ENCODE results near the gene SPON1.
"Not testable (repeated sequence)": the region's sequence is repeated elsewhere in the genome, so short reads cannot be mapped to it uniquely, and the experiment has no call there.

Gene SPON1

DNA sequence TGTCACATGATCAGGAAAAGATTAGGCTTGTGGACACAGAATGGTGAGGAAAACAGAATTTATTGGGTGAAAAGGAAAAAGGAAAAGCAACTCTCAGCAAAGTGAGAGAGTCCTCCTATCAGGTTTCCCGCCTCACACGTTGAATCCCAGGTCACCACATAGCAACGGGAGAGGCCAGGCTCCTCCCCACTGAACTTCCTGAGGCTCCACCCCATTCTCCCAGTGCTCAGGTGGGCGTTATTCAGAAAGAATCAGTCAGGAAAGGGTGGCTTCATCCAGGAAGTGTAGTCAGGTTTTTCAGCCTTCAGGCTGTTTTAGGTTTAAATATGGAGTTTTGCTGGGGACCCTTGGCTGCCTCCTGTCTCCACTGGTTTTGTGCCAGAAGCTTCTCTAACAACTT is 66.9 kb downstream of the SPON1 start:
- no CpG with 5 or more reads among the region's 4 CpGs for WGBS, 2 donors (ENCODE audit: extremely low coverage in 2 of 2, insufficient read length in 2 of 2, insufficient replicate concordance in 1 of 2)
- Histone ChIP-seq H2BK15ac (ENCODE audit: low read length) (no peak overlapping the region), H3K36me3 (replicated peaks in 1 of 2; ENCODE audit: control insufficient read depth in 2 of 2, insufficient read depth in 2 of 2, low read length in 2 of 2) (no peaks in the 10 kb centered on the region), H2BK5ac (ENCODE audit: low read length) (no peak overlapping the region), H2AFZ (ENCODE audit: low read length) (no peak overlapping the region), H3K18ac (ENCODE audit: low read length) (no peak overlapping the region), H3K4me3 (ENCODE audit: low read length in 2 of 2) (no peak overlapping the region), H3K79me1 (ENCODE audit: low read depth, low read length) (no peaks in the 10 kb centered on the region), H3K23ac (ENCODE audit: low read depth, low read length, poor library complexity) (no peak overlapping the region), H3K27me3 (ENCODE audit: control insufficient read depth in 3 of 3, insufficient read depth in 3 of 3, low read depth in 1 of 3, low read length in 3 of 3) (no peaks in the 10 kb centered on the region), H3K9me3 (replicated peaks in 1 of 2; ENCODE audit: control insufficient read depth in 2 of 2, insufficient read depth in 1 of 2, low read depth in 1 of 2, low read length in 2 of 2) (no peaks in the 10 kb centered on the region), H3K4ac (ENCODE audit: low read length) (no peak overlapping the region), H3K9ac (ENCODE audit: low read depth, low read length, poor library complexity) (no peak overlapping the region), H3K27ac (replicated peaks; ENCODE audit: low read length) (no peak overlapping the region), H2BK120ac (ENCODE audit: low read depth, low read length) (no peak overlapping the region), H2BK12ac (ENCODE audit: low read length) (no peak overlapping the region), H4K91ac (ENCODE audit: low read depth, low read length, poor library complexity) (no peak overlapping the region), H3K4me2 (ENCODE audit: insufficient read depth, low read length, poor library complexity, severe bottlenecking) (no peak overlapping the region), H2AK5ac (ENCODE audit: low read depth, low read length) (no peak overlapping the region), H4K8ac (ENCODE audit: low read depth, low read length) (no peak overlapping the region), H3K4me1 (ENCODE audit: control insufficient read depth in 2 of 2, insufficient read depth in 1 of 2, low read depth in 1 of 2, low read length in 2 of 2) (peaks cover 0 to 8% of the 10 kb centered on the region in 2 donors), H3K14ac (ENCODE audit: low read length) (no peak overlapping the region)
- no peak for DNase-seq (ENCODE audit: low spot score)

DNA sequence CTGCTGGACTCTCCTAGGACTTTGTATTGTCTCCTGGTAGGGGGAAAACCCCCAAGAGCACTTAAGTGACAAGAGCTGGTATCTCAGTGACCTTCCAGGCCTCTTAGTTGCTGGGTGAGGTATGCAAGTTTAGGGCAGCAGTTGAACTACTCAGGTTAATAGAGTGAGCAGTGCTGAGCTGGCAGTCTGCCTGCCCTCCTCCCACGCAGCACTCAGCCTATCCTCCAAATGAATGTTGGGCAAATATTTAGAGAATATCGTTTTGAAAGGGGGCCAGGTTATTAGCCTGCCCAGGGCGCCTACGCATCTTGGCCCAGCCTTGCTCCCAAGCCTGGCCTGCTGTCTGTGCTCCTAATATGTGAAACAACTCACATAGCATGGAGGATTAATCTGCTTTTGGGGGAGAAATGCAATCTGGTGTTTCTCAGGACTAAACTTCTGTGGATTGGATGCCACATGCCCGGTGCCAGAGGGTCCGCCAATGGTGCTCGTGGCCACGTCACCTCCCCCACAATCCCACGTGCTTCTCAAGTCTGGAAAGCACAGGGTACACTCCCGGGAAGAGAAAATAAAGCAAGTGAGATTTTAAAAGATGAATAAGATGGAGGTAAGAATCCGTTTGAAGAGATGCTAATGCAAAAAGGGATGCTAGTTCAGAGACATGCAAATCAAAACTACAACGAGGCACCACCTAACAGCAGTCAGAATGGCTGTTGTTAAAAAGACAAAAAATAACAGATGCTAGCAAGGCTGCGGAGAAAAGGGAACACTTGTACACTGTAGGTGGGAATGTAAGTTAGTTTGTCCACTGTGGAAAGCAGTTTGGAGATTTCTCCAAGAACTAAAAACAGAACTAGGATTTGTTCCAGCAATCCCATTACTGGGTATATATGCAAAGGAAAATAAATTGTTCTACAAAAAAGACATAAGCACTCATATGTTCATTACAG is 67.7 kb downstream of the SPON1 start:
- no peaks in the 10 kb centered on the region for H3K79me1 ChIP-seq (ENCODE audit: low read depth, low read length)
- no peak overlapping the region for H2BK5ac ChIP-seq (ENCODE audit: low read length)
- no peak overlapping the region for H3K14ac ChIP-seq (ENCODE audit: low read length)
- H2BK12ac ChIP-seq (ENCODE audit: low read length), result no peak overlapping the region
- peaks cover 0 to 8% of the 10 kb centered on the region in 2 donors for H3K4me1 ChIP-seq (ENCODE audit: control insufficient read depth in 2 of 2, insufficient read depth in 1 of 2, low read depth in 1 of 2, low read length in 2 of 2)
- H3K4me2 ChIP-seq (ENCODE audit: insufficient read depth, low read length, poor library complexity, severe bottlenecking), result no peak overlapping the region
- no peak overlapping the region for H3K9ac ChIP-seq (ENCODE audit: low read depth, low read length, poor library complexity)
- no peaks in the 10 kb centered on the region for H3K36me3 ChIP-seq (replicated peaks in 1 of 2; ENCODE audit: control insufficient read depth in 2 of 2, insufficient read depth in 2 of 2, low read length in 2 of 2)
- no peak overlapping the region for H3K23ac ChIP-seq (ENCODE audit: low read depth, low read length, poor library complexity)
- no peaks in the 10 kb centered on the region for H3K9me3 ChIP-seq (replicated peaks in 1 of 2; ENCODE audit: control insufficient read depth in 2 of 2, insufficient read depth in 1 of 2, low read depth in 1 of 2, low read length in 2 of 2)
- no peak overlapping the region for H3K4ac ChIP-seq (ENCODE audit: low read length)
- no peaks in the 10 kb centered on the region for H3K27me3 ChIP-seq (ENCODE audit: control insufficient read depth in 3 of 3, insufficient read depth in 3 of 3, low read depth in 1 of 3, low read length in 3 of 3)
- DNase-seq (ENCODE audit: low spot score), result no peak
- H2BK15ac ChIP-seq (ENCODE audit: low read length), result no peak overlapping the region
- WGBS, 2 donors (ENCODE audit: extremely low coverage in 2 of 2, insufficient read length in 2 of 2, insufficient replicate concordance in 1 of 2), result no CpG with 5 or more reads among the region's 13 CpGs
- no peak overlapping the region for H3K4me3 ChIP-seq (ENCODE audit: low read length in 2 of 2)
- no peak overlapping the region for H4K91ac ChIP-seq (ENCODE audit: low read depth, low read length, poor library complexity)
- H2AFZ ChIP-seq (ENCODE audit: low read length), result no peak overlapping the region
- no peak overlapping the region for H2AK5ac ChIP-seq (ENCODE audit: low read depth, low read length)
- H4K8ac ChIP-seq (ENCODE audit: low read depth, low read length), result no peak overlapping the region
- H2BK120ac ChIP-seq (ENCODE audit: low read depth, low read length), result no peak overlapping the region
- no peak overlapping the region for H3K18ac ChIP-seq (ENCODE audit: low read length)
- no peak overlapping the region for H3K27ac ChIP-seq (replicated peaks; ENCODE audit: low read length)

- not testable (repeated sequence) for H3K4me1 ChIP-seq (ENCODE audit: control insufficient read depth in 2 of 2, insufficient read depth in 1 of 2, low read depth in 1 of 2, low read length in 2 of 2); H3K9me3 ChIP-seq (replicated peaks in 1 of 2; ENCODE audit: control insufficient read depth in 2 of 2, insufficient read depth in 1 of 2, low read depth in 1 of 2, low read length in 2 of 2); H4K8ac ChIP-seq (ENCODE audit: low read depth, low read length); DNase-seq (ENCODE audit: low spot score); H2BK15ac ChIP-seq (ENCODE audit: low read length); H3K9ac ChIP-seq (ENCODE audit: low read depth, low read length, poor library complexity); H3K18ac ChIP-seq (ENCODE audit: low read length); H3K4me3 ChIP-seq (ENCODE audit: low read length in 2 of 2); H2BK120ac ChIP-seq (ENCODE audit: low read depth, low read length); H2BK12ac ChIP-seq (ENCODE audit: low read length); H3K36me3 ChIP-seq (replicated peaks in 1 of 2; ENCODE audit: control insufficient read depth in 2 of 2, insufficient read depth in 2 of 2, low read length in 2 of 2); H4K91ac ChIP-seq (ENCODE audit: low read depth, low read length, poor library complexity); H3K27me3 ChIP-seq (ENCODE audit: control insufficient read depth in 3 of 3, insufficient read depth in 3 of 3, low read depth in 1 of 3, low read length in 3 of 3); H3K23ac ChIP-seq (ENCODE audit: low read depth, low read length, poor library complexity); H3K4me2 ChIP-seq (ENCODE audit: insufficient read depth, low read length, poor library complexity, severe bottlenecking); H3K4ac ChIP-seq (ENCODE audit: low read length); H2BK5ac ChIP-seq (ENCODE audit: low read length); H2AFZ ChIP-seq (ENCODE audit: low read length); H3K79me1 ChIP-seq (ENCODE audit: low read depth, low read length); H2AK5ac ChIP-seq (ENCODE audit: low read depth, low read length); H3K27ac ChIP-seq (replicated peaks; ENCODE audit: low read length); H3K14ac ChIP-seq (ENCODE audit: low read length)
- WGBS, 2 donors (ENCODE audit: extremely low coverage in 2 of 2, insufficient read length in 2 of 2, insufficient replicate concordance in 1 of 2), result no CpG with 5 or more reads among the region's 2 CpGs
Measured at GRCh38 chr11:14035526-14035925, 73.0 kb downstream of the SPON1 start.

DNA sequence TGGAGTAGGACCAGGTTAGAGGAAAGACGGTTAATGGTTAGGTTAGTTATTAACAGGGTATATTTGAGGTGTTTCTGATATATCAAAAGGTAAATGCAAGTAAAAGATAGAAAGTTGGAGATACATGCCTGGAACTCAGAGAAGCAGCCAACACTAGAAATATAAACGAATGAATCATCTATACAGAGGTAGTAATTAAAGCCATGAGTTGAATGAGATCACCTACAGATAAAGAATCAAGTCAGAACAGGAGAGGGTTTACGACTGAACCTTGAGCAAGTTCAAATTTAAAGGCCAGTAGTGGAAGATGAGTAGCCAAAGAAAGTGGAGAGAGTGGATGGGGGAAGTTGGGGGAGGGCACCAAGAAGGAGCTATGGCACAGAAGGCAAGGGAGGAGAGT is 73.9 kb downstream of the SPON1 start:
- no peak overlapping the region for H2BK15ac ChIP-seq (ENCODE audit: low read length)
- H3K4me1 ChIP-seq (ENCODE audit: control insufficient read depth in 2 of 2, insufficient read depth in 1 of 2, low read depth in 1 of 2, low read length in 2 of 2), result no peaks in the 10 kb centered on the region
- no peak overlapping the region for H2AFZ ChIP-seq (ENCODE audit: low read length)
- no peak overlapping the region for H3K18ac ChIP-seq (ENCODE audit: low read length)
- H2BK120ac ChIP-seq (ENCODE audit: low read depth, low read length), result no peak overlapping the region
- H3K23ac ChIP-seq (ENCODE audit: low read depth, low read length, poor library complexity), result no peak overlapping the region
- no peak overlapping the region for H2AK5ac ChIP-seq (ENCODE audit: low read depth, low read length)
- H3K4ac ChIP-seq (ENCODE audit: low read length), result no peak overlapping the region
- H4K91ac ChIP-seq (ENCODE audit: low read depth, low read length, poor library complexity), result no peak overlapping the region
- H3K27ac ChIP-seq (replicated peaks; ENCODE audit: low read length), result no peak overlapping the region
- DNase-seq (ENCODE audit: low spot score), result no peak
- H3K27me3 ChIP-seq (ENCODE audit: control insufficient read depth in 3 of 3, insufficient read depth in 3 of 3, low read depth in 1 of 3, low read length in 3 of 3), result no peaks in the 10 kb centered on the region
- WGBS, 2 donors (ENCODE audit: extremely low coverage in 2 of 2, insufficient read length in 2 of 2, insufficient replicate concordance in 1 of 2), result 100% methylated on average over 1 of the region's 3 CpGs; no CpG with 5 or more reads in 1 of the 2 donors
- no peak overlapping the region for H2BK12ac ChIP-seq (ENCODE audit: low read length)
- no peak overlapping the region for H3K4me2 ChIP-seq (ENCODE audit: insufficient read depth, low read length, poor library complexity, severe bottlenecking)
- H2BK5ac ChIP-seq (ENCODE audit: low read length), result no peak overlapping the region
- H3K36me3 ChIP-seq (replicated peaks in 1 of 2; ENCODE audit: control insufficient read depth in 2 of 2, insufficient read depth in 2 of 2, low read length in 2 of 2), result no peaks in the 10 kb centered on the region
- H3K79me1 ChIP-seq (ENCODE audit: low read depth, low read length), result no peaks in the 10 kb centered on the region
- H3K4me3 ChIP-seq (ENCODE audit: low read length in 2 of 2), result no peak overlapping the region
- H3K9me3 ChIP-seq (replicated peaks in 1 of 2; ENCODE audit: control insufficient read depth in 2 of 2, insufficient read depth in 1 of 2, low read depth in 1 of 2, low read length in 2 of 2), result no peaks in the 10 kb centered on the region
- H3K9ac ChIP-seq (ENCODE audit: low read depth, low read length, poor library complexity), result no peak overlapping the region
- H4K8ac ChIP-seq (ENCODE audit: low read depth, low read length), result no peak overlapping the region
- H3K14ac ChIP-seq (ENCODE audit: low read length), result no peak overlapping the region

Measured in neuronal stem cell (in vitro differentiated cells).